Activated T-helper 17 cell treated with anti-CD3 and anti-CD28 coated beads, Interleukin-2, amount 50 U/mL, for 72 hours (primary cell): ENCODE measurements around the gene CEACAM1. TPM values are rescaled to one million over a fixed set of nuclear protein-coding genes. Genes with fewer than 3 reads are reported as not detected.
"Not testable (repeated sequence)": the region's sequence is repeated elsewhere in the genome, so short reads cannot be mapped to it uniquely, and the experiment has no call there.

Experiments used
- ATAC-seq: fragments of 150-1000 bp; cut with Tn5 transposase; replicated peaks from 2 replicates; pipeline ENCODE4 v1.10.0; 2021; ENCODE audit warnings: mild to moderate bottlenecking, moderate library complexity
- H3K27ac Mint-ChIP-seq: one replicate; pipeline ENCODE4 v1.8.0; 2022; ENCODE audit warnings: mixed read lengths
- H3K27me3 Mint-ChIP-seq: one replicate; pipeline ENCODE4 v1.8.0; 2022; ENCODE audit warnings: mixed read lengths
- H3K36me3 Mint-ChIP-seq: one replicate; pipeline ENCODE4 v1.8.0; 2022; ENCODE audit warnings: low read depth, mild to moderate bottlenecking, mixed read lengths
- H3K4me1 Mint-ChIP-seq: one replicate; pipeline ENCODE4 v1.8.0; 2022; ENCODE audit warnings: mixed read lengths
- H3K4me3 Mint-ChIP-seq: one replicate; pipeline ENCODE4 v1.8.0; 2022; ENCODE audit warnings: mild to moderate bottlenecking, mixed read lengths
- H3K9me3 Mint-ChIP-seq: one replicate; pipeline ENCODE4 v1.8.0; 2022; ENCODE audit warnings: mixed read lengths
- total RNA-seq, 2 donors: library from RNA; stranded (reverse); gene quantifications; one replicate each; pipeline ENCODE4 v1.2.3, GENCODE V29; 2022

CEACAM1 gene
- total RNA-seq: 10 to 100 TPM; 20.5 to 24.2 TPM

DNA sequence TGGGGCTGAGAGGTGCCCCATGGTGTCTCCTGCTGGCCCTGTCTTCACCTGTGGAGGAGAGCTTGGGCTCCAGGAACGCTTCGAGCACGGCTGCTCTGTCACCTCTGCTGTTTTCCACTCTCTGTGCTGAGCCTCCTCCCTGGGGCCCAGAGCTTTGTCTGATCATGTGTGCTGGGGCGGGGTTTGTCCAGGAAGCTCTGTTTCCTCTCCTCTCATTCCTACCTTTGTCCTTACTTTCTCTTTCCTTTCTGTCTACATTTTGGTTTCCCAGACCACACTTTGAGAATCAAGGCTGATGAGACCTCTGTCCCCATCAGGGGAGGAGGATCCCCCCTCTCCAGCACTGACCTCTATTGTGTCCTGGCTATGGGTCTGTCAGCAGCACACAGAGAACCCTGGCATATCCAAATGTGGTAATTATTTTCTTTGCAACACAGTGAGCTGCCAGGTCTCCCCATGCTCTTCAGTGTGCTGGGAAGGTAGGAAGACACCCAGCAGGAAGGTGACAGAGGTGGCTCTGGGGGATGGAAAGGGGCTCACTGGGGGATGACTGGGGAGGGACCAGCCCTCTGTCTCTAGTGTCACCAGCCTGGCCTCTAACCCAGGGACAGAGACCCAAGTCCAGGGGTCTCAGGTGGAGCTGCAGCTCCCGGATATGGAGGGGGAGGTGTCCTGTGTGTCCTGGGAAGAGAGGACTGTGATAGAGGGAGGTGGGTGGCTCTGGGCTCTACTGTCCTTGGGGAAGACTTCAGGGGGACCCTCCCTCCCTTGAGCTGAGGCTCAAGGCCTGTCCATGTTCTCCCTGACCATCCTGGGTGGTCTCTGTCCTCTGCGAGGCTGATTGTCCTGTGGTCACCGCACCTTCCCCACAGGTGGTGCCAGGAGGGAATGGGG, at the start of gene CEACAM1:
CEACAM1 (minus strand) TSS at position 128 of the 894 bp plus-strand sequence; CDS start at position 21, 107 bp downstream.
- Mint-ChIP-seq H3K9me3 (no peaks in the 10 kb centered on the region), H3K27ac (peak within 1 kb of the TSS; percentile 96), H3K27me3 (no peaks in the 10 kb centered on the region), H3K4me3 (peak within 1 kb of the TSS; percentile 92), H3K4me1 (peaks cover 30% of the 10 kb centered on the region), H3K36me3 (peaks cover 11% of the 10 kb centered on the region)
- peak; percentile 87 for ATAC-seq

DNA sequence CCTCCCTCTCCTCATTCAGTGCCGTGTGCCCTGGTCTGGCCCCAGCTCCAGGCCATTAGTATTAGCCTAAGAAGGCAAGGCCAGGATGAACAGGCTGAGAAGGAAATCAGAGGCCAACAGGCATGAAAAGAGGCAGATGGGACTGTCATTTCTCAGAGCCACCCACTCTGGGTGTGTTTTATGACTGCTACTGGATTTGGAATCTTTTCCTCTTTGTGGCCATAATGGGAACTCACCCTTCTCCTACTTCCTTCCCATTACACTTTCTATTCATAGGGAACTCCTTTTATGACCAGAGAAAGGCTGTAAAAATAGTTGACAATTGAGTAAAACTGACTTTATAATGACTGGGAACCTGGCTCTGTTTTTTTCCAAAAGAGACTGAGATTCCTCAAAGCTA, 48.7 kb upstream of the CEACAM1 start:
- Mint-ChIP-seq H3K36me3 (no peaks in the 10 kb centered on the region), H3K4me1 (no peaks in the 10 kb centered on the region), H3K9me3 (no peaks in the 10 kb centered on the region), H3K27ac (no peak overlapping the region), H3K27me3 (peaks cover 23% of the 10 kb centered on the region), H3K4me3 (no peak overlapping the region)
- ATAC-seq: no peak

DNA sequence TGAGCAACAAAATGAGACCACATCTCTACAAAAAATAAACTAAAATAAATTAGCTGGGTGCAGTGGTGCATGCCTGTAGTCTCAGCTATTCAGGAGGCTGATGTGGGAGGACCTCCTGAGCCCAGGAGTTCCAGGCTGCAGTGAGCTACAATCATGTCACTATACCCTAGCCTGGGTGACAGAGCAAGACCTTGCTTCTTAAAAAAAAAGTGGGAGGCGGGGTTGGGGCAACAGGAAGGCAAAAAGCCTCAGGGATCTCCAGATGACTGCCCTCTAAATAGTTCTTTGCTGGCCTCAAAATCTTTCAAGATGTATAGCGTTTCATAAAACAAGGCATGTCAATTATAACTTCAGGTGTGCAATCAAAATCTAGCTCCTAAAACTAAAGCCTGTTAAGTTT, 48.0 kb upstream of the CEACAM1 start:
- Mint-ChIP-seq H3K4me3 (no peak overlapping the region), H3K4me1 (no peaks in the 10 kb centered on the region), H3K27me3 (peaks cover 23% of the 10 kb centered on the region), H3K9me3 (no peaks in the 10 kb centered on the region), H3K36me3 (no peaks in the 10 kb centered on the region), H3K27ac (no peak overlapping the region)
- ATAC-seq: no peak

DNA sequence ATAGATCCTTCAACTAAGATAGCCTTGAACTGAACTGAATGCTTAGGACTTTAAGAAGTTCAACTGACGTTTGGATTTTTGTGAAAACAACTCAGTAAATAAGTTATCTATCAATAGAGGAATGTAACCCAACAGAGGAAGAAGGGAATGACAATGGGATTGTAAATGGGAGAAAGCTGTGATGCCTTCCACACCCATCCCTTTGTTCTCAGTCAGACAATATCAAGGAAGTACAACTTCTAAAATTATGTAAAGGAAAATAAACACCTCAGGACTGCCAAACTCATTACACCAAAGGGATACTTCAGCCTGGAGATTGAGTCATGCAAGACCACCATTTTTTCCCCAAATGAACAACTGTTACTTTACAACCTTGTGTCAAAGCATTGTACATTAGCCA, 45.4 kb upstream of the CEACAM1 start:
- Mint-ChIP-seq H3K36me3 (no peaks in the 10 kb centered on the region), H3K27ac (no peak overlapping the region), H3K9me3 (no peaks in the 10 kb centered on the region), H3K4me3 (no peak overlapping the region), H3K4me1 (no peaks in the 10 kb centered on the region), H3K27me3 (peaks cover 12% of the 10 kb centered on the region)
- no peak for ATAC-seq

DNA sequence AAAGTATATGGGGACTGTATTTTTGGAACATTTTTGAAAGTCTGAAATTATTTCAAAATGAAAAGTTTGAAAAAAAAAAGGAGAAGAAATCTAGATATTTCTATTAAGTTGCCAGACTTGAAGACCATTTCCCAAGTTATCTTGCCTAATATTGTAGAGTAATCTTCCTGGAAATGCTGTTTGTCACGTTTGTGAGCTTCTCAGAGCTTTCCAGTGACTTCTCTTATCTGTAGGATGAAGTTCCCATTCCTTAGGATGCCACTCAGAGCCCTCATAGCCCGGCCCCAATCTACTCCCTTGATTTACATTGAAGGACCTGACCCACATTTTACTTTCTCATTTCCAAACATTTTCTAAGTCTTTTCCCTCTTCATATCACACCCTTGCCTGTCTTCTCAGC, 42.8 kb upstream of the CEACAM1 start:
- Mint-ChIP-seq H3K27me3 (peaks cover 5% of the 10 kb centered on the region), H3K4me3 (no peak overlapping the region), H3K36me3 (no peaks in the 10 kb centered on the region), H3K4me1 (no peaks in the 10 kb centered on the region), H3K27ac (no peak overlapping the region), H3K9me3 (no peaks in the 10 kb centered on the region)
- ATAC-seq: no peak

DNA sequence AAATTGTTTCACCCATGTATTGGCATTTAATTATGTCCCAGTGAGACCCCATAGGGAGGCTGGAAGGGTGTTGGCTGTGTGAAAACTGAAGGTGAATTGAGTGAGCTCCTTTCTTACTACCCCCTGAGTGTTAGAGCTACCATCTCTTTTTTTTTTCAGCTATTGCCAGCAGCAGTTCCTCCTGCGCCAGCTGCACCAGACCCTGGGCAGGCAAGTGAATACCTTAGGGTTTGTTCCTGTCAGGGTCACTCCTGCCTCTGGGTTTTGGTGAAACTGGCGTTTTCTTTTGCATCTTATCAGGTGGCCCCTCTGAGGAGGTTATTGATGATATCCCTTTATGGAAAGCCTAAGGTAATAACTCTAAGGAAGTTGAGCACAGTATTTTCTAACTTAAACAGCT, 40.9 kb upstream of the CEACAM1 start:
- ATAC-seq: no peak
- Mint-ChIP-seq H3K27ac (no peak overlapping the region), H3K4me1 (no peaks in the 10 kb centered on the region), H3K27me3 (peaks cover 5% of the 10 kb centered on the region), H3K36me3 (no peaks in the 10 kb centered on the region), H3K4me3 (no peak overlapping the region), H3K9me3 (no peaks in the 10 kb centered on the region)

DNA sequence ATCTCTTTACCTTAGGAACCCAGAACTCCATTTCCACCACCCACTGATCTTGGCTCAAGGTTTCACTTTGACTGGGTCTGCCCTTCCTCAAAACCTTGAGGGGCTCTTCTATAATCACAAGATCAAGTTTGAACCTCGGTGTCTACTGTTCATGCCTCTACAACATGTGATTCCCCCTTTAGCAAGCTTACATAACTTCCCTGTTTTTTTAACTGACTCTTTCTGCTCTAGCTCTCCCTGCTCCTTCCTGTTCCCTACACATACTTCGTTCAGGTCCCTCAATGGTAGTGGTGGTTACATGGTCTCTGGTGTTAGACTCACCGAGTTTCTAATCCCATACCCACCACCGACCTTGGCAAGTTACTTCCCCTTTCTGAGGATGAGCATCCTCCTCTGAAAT, 39.7 kb upstream of the CEACAM1 start:
- no peak overlapping the region for H3K4me3 Mint-ChIP-seq
- H3K9me3 Mint-ChIP-seq: no peaks in the 10 kb centered on the region
- ATAC-seq: no peak
- no peaks in the 10 kb centered on the region for H3K36me3 Mint-ChIP-seq
- H3K4me1 Mint-ChIP-seq: peaks cover 5% of the 10 kb centered on the region
- no peak overlapping the region for H3K27ac Mint-ChIP-seq
- peaks cover 4% of the 10 kb centered on the region for H3K27me3 Mint-ChIP-seq

DNA sequence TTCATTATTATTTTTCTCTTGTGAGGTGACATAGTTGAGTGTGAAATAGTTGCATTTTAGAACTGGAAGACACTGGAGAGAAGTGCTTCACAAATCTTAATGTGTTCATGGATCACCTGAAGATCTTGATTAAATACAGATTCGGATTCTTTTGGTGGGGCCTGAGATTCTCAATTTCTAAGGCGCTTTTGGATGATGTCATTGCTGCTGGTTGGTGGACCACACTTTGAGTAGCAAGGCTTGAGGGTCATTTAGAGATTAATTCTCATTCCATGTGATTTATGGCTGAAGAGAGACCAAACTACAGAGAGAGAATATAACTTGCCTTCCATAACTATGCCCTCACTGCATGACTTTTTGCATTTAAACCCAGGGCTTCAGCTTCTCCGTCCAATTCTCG, 39.3 kb upstream of the CEACAM1 start:
- Mint-ChIP-seq H3K9me3 (no peaks in the 10 kb centered on the region), H3K4me3 (no peak overlapping the region), H3K27me3 (peaks cover 4% of the 10 kb centered on the region), H3K4me1 (peaks cover 5% of the 10 kb centered on the region), H3K27ac (no peak overlapping the region), H3K36me3 (no peaks in the 10 kb centered on the region)
- no peak for ATAC-seq

DNA sequence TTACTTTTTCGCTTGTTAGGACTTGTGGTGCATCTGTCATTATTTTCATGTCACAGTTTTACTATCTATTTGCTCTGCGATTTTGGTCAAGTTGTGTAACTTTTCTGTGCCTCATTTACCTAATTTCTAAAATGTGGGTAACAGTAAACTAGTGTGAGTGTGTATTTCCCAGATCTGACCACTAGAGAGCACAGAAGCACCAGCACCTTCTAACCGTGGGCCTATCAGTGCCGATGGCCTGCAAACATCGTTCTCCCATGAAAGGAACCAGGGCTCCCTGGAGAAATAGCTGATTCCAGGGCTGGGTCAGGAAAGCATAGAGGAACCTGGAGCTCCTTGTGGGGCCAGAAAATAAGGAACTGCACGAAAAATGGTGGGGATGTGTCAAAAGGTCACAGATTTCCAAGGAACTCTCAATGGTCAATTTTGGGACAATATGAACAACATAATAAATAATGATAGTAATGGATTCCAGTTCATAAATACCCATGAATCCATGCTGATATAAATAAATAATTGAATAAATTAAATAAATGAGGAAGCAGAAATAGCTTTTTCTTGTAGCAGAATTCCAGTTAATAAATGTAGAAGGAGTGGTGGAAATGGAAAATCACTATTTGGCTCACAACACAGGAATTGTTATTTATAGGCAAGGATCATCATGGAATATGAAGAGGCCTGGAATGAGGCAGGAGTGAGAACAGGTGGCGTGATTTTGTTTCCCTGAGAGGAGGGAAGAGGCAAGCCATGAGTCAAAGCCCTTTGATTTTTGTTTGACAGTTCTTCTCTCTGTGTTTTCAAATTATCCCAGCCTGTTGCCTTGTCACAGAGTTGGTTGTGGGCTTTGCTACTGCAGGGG, 35.3 kb upstream of the CEACAM1 start:
- Mint-ChIP-seq H3K27ac (no peak overlapping the region), H3K36me3 (no peaks in the 10 kb centered on the region), H3K27me3 (peaks cover 8% of the 10 kb centered on the region), H3K4me1 (peaks cover 5% of the 10 kb centered on the region), H3K4me3 (no peak overlapping the region), H3K9me3 (no peaks in the 10 kb centered on the region)
- ATAC-seq: peak; percentile 68

DNA sequence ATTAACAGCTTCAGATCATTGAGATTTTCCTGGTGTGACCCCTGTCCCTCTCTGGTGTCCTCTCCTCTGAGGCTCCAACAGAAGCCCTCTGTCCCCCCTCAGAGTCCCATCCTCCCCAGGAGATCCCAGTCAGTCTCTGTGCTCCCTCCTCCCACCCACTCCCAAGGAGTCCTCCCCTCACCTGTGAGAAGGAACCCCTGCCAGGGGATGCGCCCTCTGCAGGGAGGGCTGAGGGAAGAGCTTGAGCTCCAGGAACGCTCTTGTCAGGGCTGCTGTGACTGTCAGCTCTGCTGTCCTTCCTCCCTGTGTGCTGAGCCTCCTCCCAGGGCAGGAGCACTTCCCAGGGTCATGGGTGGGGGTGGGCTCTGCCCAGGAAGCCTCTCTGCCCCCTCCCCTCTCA, 33.2 kb upstream of the CEACAM1 start:
- Mint-ChIP-seq H3K4me1 (peaks cover 5% of the 10 kb centered on the region), H3K36me3 (no peaks in the 10 kb centered on the region), H3K9me3 (no peaks in the 10 kb centered on the region), H3K27me3 (peaks cover 17% of the 10 kb centered on the region), H3K4me3 (no peak overlapping the region), H3K27ac (no peak overlapping the region)
- ATAC-seq: no peak

DNA sequence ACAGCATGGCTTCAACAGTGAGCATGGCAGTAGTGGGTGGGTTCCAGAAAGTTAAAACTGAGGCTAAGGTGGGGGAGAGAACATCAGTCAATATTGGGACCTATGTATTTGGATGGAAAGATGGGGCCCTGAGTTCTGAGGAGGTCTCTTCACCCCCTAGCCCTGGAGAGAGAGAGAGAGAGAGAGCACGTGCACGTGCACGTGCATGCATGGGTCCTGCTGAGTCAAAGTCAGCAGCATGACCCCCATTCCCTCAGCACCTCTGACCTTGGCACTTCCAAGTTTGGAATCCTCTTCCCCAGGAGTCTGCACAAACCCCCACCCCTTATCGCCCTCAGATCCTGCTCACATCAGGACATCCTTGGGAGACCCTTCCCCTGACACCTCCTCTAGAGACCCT, 32.5 kb upstream of the CEACAM1 start:
- Mint-ChIP-seq H3K4me1 (peaks cover 5% of the 10 kb centered on the region), H3K27me3 (peaks cover 23% of the 10 kb centered on the region), H3K36me3 (no peaks in the 10 kb centered on the region), H3K9me3 (no peaks in the 10 kb centered on the region), H3K27ac (no peak overlapping the region), H3K4me3 (no peak overlapping the region)
- ATAC-seq: no peak

DNA sequence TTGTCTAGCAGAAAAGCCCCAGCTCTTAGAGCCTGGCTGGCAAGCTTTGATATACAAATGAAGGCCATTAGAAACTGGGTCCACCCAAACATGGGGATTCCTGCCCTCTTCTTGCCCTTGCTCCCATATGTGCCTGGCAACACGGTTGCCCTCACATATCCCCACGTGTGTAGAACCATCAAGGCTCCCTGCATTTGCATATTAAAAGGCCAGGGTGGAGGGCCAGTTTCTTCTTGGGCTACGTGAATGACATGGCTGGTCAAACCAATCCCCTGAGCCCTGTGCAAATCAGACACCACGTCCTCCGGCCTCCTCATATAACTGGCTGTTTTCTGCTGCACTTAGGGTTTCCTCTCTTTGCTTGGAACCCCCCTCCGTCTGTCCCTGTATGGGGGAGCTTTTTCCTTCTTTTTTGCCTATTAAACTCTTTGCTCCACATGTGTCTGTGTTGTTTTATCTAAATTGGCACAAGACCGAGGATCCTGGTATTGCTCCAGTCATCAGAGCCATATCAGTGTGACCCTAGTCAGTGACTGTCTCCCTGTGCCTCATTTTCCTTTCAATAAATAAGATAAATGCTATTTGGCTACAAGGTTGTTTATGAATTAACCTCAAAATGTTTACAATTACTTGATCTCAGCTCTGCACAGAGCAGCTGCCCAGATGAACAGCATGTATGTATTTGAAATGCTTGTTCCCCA, 30.3 kb upstream of the CEACAM1 start:
- H3K4me3 Mint-ChIP-seq: no peak overlapping the region
- no peak overlapping the region for H3K27ac Mint-ChIP-seq
- peaks cover 5% of the 10 kb centered on the region for H3K4me1 Mint-ChIP-seq
- no peaks in the 10 kb centered on the region for H3K9me3 Mint-ChIP-seq
- H3K36me3 Mint-ChIP-seq: no peaks in the 10 kb centered on the region
- H3K27me3 Mint-ChIP-seq: peaks cover 27% of the 10 kb centered on the region
- no peak for ATAC-seq

DNA sequence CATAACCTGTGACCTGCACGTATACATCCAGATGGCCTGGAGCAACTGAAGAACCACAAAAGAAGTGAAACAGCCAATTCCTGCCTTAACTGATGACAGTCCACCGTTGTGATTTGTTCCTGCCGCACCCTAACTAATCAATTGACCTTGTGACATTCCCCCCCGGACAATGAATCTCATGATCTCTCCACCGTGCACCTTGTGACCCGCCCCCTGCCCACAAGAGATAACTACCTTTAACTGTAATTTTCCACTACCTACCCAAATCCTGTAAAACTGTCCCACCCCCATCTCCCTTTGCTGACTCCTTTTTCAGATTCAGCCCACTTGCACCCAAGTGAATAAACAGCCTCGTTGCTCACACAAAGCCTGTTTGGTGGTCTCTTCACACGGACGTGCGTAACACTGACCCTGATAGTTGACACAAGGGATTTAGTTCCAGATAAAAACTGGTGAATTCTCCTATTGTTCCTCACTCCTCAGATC, 29.1 kb upstream of the CEACAM1 start:
- H3K4me1 Mint-ChIP-seq, H3K9me3 Mint-ChIP-seq, ATAC-seq, H3K27ac Mint-ChIP-seq, H3K4me3 Mint-ChIP-seq, H3K36me3 Mint-ChIP-seq: not testable (repeated sequence)
- H3K27me3 Mint-ChIP-seq: peaks cover 23% of the 10 kb centered on the region

DNA sequence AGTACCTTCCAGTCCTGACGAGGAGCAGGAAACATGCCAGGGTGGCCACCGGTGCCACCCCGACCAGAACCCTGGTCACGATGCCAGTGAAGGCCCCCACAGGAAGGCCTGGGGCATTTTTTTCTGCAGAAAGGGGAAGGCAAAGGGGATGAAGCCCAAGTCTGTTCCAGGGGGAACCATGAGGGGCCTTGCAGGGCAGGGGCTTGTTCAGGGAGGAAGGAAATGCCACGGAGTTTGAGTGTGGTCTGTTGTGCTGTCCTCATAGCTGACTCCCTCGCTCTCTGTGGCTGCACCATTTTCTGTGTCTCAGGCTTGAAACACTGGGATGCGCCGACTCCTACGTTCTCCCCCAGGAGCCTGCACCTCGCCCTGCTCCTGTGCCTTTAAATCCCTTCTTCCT, 27.5 kb upstream of the CEACAM1 start:
- ATAC-seq: no peak
- Mint-ChIP-seq H3K9me3 (no peaks in the 10 kb centered on the region), H3K27me3 (peaks cover 20% of the 10 kb centered on the region), H3K36me3 (no peaks in the 10 kb centered on the region), H3K27ac (no peak overlapping the region), H3K4me1 (no peaks in the 10 kb centered on the region), H3K4me3 (no peak overlapping the region)
